Activated B cell treated with CpG ODN at 0.5 μM for 24 hours (primary cell): ENCODE measurements around the gene ENO2. TPM values are rescaled to one million over a fixed set of nuclear protein-coding genes. Genes with fewer than 3 reads are reported as not detected.

Source experiments
- ATAC-seq: fragments of 200-7000 bp; cut with Tn5 transposase; one replicate; pipeline ENCODE4 v1.10.0; 2021; ENCODE audit warnings: low read depth, mild to moderate bottlenecking, moderate library complexity
- CTCF ChIA-PET: fragments of 350-600 bp; sonication (Branson Sonifier 250); formaldehyde crosslinking; loops from one replicate; lab custom pipeline; 2021; ENCODE audit warnings: antibody characterized with exemption; lab: Charles Lee
- POLR2A ChIA-PET: fragments of 350-600 bp; sonication (Branson Sonifier 250); formaldehyde crosslinking; loops from one replicate; lab custom pipeline; 2021; ENCODE audit warnings: antibody characterized with exemption; lab: Charles Lee
- DNase-seq: peaks from one replicate; pipeline ENCODE4 v3.0.0; 2022
- H3K27ac Mint-ChIP-seq: one replicate; pipeline ENCODE4 v1.8.0; 2020; ENCODE audit warnings: mixed read lengths
- H3K27me3 Mint-ChIP-seq: one replicate; pipeline ENCODE4 v1.8.0; 2021; ENCODE audit warnings: mixed read lengths
- H3K36me3 Mint-ChIP-seq: one replicate; pipeline ENCODE4 v1.8.0; 2021; ENCODE audit warnings: low read depth, mixed read lengths
- H3K4me1 Mint-ChIP-seq: one replicate; pipeline ENCODE4 v1.8.0; 2021; ENCODE audit warnings: mixed read lengths
- H3K4me3 Mint-ChIP-seq: one replicate; pipeline ENCODE4 v1.8.0; 2020; ENCODE audit warnings: mild to moderate bottlenecking, mixed read lengths
- H3K9me3 Mint-ChIP-seq: one replicate; pipeline ENCODE4 v1.8.0; 2020; ENCODE audit warnings: mixed read lengths
- intact Hi-C: fragments of 100-400 bp; cut with micrococcal nuclease; formaldehyde crosslinking; loops from one replicate; pipeline ENCODE4 v1.15.1; 2024
- total RNA-seq: library from RNA; stranded (reverse); gene quantifications from 2 replicates; pipeline ENCODE4 v1.2.3, GENCODE V29; 2022
- TF ChIP-seq, protein P1 (sequence below): fragments of 200-600 bp; IDR thresholded peaks from one replicate; pipeline ENCODE4 v1.8.0; 2022; ENCODE audit warnings: antibody characterized with exemption, mild to moderate bottlenecking

ENO2 gene
- total RNA-seq, 1 donor from 2014 or later: 31.0 TPM

DNA sequence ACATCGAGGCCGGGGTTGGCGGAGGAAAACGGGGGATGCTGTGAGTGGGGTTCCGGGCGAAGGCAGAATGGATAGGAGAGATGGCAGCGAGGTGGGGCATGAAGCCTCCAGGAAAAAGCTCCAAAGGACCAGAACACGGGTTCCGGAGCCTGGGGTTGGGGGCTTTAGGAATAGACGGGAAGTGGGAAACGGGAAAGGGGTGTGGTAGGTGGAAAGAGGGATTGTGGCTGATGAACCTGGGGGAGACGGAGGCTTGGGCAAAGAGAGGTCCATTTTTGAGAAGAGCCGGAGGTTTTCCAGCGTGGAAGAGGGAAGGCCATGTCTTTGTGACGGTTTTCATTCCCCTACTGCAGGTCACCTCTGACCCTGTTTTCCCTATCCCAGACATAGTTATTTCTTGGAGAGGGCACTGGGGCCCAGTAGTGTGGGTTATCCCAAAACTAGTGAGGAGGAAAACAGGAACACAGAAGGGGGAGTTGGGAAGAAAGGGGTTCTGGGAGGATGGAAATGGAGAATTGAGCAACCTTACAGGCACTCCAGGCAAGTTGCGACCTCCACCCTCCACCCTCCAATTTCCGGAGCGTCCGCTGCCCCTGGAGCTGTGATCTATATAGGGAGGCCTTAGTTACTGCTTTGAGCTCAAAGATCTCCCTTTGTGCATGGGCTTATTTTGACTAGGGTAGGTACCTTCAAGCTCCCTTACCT lies 14.5 kb downstream of the ENO2 start:
- Mint-ChIP-seq H3K27me3 (no peaks in the 10 kb centered on the region), H3K36me3 (peaks cover 8% of the 10 kb centered on the region), H3K4me3 (peak overlapping the region; percentile 86), H3K9me3 (no peaks in the 10 kb centered on the region), H3K27ac (peak overlapping the region; percentile 85), H3K4me1 (peaks cover 41% of the 10 kb centered on the region)
- TF ChIP-seq, protein P1, sequence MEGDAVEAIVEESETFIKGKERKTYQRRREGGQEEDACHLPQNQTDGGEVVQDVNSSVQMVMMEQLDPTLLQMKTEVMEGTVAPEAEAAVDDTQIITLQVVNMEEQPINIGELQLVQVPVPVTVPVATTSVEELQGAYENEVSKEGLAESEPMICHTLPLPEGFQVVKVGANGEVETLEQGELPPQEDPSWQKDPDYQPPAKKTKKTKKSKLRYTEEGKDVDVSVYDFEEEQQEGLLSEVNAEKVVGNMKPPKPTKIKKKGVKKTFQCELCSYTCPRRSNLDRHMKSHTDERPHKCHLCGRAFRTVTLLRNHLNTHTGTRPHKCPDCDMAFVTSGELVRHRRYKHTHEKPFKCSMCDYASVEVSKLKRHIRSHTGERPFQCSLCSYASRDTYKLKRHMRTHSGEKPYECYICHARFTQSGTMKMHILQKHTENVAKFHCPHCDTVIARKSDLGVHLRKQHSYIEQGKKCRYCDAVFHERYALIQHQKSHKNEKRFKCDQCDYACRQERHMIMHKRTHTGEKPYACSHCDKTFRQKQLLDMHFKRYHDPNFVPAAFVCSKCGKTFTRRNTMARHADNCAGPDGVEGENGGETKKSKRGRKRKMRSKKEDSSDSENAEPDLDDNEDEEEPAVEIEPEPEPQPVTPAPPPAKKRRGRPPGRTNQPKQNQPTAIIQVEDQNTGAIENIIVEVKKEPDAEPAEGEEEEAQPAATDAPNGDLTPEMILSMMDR: no peak
- no peak for DNase-seq
- intact Hi-C loops: loop anchor here (1.0 to 10.0 kb wide), 2 partner anchors 8 to 706 kb away; no protein-coding TSS in a partner anchor
- no peak for ATAC-seq
- ChIA-PET CTCF (interaction anchor here (1.0 to 1.6 kb wide), 3 partner anchors 9 to 36 kb away, joined by 3 to 9 read pairs (median 4); no protein-coding TSS in a partner anchor), POLR2A (interaction anchor here (0.5 to 7.3 kb wide), 12 partner anchors 8 to 239 kb away, joined by 3 to 89 read pairs (median 4); partner anchors contain the start of genes C12orf57, ENO2, RNU7-1 and SPSB2)

DNA sequence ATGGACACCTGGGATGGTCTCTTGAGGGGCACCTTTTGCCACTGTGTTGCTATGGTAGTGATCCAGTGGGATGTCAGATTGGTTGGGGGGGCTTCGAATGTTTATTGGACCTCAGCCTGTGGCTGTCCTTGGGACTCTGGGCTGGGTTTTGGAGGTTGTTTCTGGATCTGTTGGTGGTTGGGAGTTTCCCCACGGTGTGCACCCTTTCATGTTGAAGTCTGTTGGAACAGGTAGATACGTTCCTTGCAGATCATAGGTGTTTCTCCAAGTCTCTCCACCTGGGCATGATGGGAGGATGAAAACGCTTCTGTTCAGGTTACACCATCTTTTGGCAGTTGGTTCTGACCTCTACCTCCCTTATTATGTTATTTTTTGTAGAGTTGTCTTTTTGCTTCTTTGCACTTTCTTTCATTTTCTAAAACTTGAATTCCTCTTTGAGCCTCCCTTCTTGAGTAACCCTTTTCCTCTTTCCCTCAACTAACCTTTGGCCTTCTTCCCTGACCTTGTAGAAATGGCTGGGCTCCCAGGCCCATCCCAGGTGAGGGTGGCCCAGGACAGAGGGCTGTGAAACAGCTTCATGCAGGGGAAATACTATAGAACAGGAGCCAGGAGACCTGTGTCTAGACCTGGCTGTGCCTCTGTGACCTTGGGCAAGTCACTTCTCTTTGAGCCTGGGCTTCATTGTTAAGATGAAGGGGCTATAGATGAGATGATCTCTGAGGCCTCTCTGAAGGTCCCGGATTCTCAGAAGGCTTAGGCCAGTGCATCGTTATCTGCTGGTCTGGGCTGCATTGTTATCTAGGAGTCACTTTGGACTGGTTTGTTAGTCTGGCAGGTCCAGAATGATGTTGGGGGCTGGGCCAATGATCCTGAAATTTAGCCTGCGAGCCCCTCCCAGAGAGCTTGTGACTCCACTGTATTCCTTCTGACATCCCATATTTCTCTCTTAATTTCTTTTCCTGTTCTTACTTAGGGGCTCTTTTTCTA lies 15.4 kb downstream of the ENO2 start:
- ATAC-seq (no peak), DNase-seq (no peak)
- H3K27ac Mint-ChIP-seq: peak overlapping the region; percentile 56
- H3K4me1 Mint-ChIP-seq: peaks cover 32% of the 10 kb centered on the region
- TF ChIP-seq, protein P1: no peak
- no peaks in the 10 kb centered on the region for H3K27me3 Mint-ChIP-seq
- H3K4me3 Mint-ChIP-seq: peak overlapping the region; percentile 86
- H3K9me3 Mint-ChIP-seq: no peaks in the 10 kb centered on the region
- peaks cover 17% of the 10 kb centered on the region for H3K36me3 Mint-ChIP-seq
- intact Hi-C loops: loop anchor here (1.0 to 10.0 kb wide), 2 partner anchors 8 to 705 kb away; no protein-coding TSS in a partner anchor
- ChIA-PET CTCF (interaction anchor here (1.5 to 1.6 kb wide), 2 partner anchors 8 to 35 kb away, joined by 4 to 9 read pairs; no protein-coding TSS in a partner anchor), POLR2A (interaction anchor here (1.5 to 7.3 kb wide), 5 partner anchors 8 to 240 kb away, joined by 3 to 89 read pairs (median 7); partner anchors contain the start of genes C12orf57, RNU7-1 and ZNF384)

DNA sequence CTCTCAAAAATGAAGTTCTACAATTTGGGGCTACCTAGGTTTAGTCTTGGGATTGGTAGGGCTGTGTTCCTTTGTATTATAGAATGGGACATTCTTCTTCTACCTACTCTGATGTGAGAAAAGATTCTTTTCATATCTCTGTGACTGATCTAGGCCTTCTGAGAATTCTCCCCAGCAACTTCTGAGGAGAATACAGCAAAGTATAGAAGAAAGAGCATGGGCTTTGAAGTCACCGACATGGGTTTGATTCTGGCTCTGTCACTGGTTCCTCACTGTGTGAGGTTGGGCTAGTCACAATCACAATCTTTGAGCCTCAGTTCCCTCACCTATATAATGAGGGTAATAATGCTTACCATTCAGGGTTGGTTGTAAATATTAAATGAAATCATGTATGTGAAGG lies 18.4 kb downstream of the ENO2 start:
- H3K4me3 Mint-ChIP-seq: no peak overlapping the region
- intact Hi-C loops: no loop called here
- TF ChIP-seq, protein P1: no peak
- peaks cover 40% of the 10 kb centered on the region for H3K4me1 Mint-ChIP-seq
- H3K9me3 Mint-ChIP-seq: no peaks in the 10 kb centered on the region
- no peaks in the 10 kb centered on the region for H3K27me3 Mint-ChIP-seq
- ATAC-seq: no peak
- peaks cover 39% of the 10 kb centered on the region for H3K36me3 Mint-ChIP-seq
- ChIA-PET CTCF (interaction anchor here (0.7 kb wide), 1 partner anchor 70 kb away, joined by 3 read pairs; no protein-coding TSS in a partner anchor), POLR2A (interaction anchor here (2.3 to 24.6 kb wide), 2 partner anchors 11 to 26 kb away, joined by 20 to 1516 read pairs; partner anchors contain the start of genes C12orf57, PTPN6 and RNU7-1)
- peak overlapping the region; percentile 3 for H3K27ac Mint-ChIP-seq
- DNase-seq: no peak

DNA sequence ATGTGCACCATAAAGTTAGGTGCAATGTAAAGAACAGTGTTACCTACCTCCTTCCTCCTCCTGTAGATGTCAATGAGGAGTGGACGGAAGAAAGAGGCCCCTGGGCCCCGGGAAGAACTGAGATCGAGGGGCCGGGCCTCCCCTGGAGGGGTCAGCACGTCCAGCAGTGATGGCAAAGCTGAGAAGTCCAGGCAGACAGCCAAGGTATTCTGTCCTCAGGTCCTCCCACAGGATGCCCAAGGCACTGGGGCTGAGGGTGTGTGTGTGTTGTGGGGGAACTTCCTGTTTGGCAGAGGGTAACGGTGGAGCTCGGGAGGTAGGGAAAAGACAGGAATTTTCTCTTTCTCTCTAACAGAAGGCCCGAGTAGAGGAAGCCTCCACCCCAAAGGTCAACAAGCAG lies 19.7 kb downstream of the ENO2 start:
- CTCF ChIA-PET: interaction anchor here (1.1 to 1.3 kb wide), 2 partner anchors 10 to 61 kb away, joined by 3 to 6 read pairs; partner anchors contain the start of genes C12orf57 and RNU7-1
- ATAC-seq: no peak
- no peaks in the 10 kb centered on the region for H3K27me3 Mint-ChIP-seq
- TF ChIP-seq, protein P1: no peak
- peak overlapping the region; percentile 61 for H3K27ac Mint-ChIP-seq
- POLR2A ChIA-PET: interaction anchor here (0.8 to 24.6 kb wide), 4 partner anchors 9 to 24 kb away, joined by 3 to 1516 read pairs (median 29); partner anchors contain the start of genes C12orf57, PTPN6 and RNU7-1
- intact Hi-C loops: no loop called here
- H3K36me3 Mint-ChIP-seq: peaks cover 42% of the 10 kb centered on the region
- DNase-seq: no peak
- no peak overlapping the region for H3K4me3 Mint-ChIP-seq
- peaks cover 43% of the 10 kb centered on the region for H3K4me1 Mint-ChIP-seq
- H3K9me3 Mint-ChIP-seq: no peaks in the 10 kb centered on the region
